ENCODE results near the gene STOX1.
"Not testable (repeated sequence)": the region's sequence is repeated elsewhere in the genome, so short reads cannot be mapped to it uniquely, and the experiment has no call there.

Gene STOX1

GRCh38 chr10:68826764-68827591 is at the start of gene STOX1:
STOX1 (plus strand) TSS chr10:68827531; CDS start chr10:68827624, 93 bp downstream.
- no peak for DNase-seq (ENCODE audit: low read depth)

GRCh38 chr10:68781613-68782574 is 45.4 kb upstream of the STOX1 start:
- DNase-seq (ENCODE audit: low read depth): no peak

- no peak for DNase-seq (ENCODE audit: low read depth)
Measured at GRCh38 chr10:68784476-68784875, 42.9 kb upstream of the STOX1 start.

- no peak for DNase-seq (ENCODE audit: low read depth)
Measured at GRCh38 chr10:68787813-68788212, 39.5 kb upstream of the STOX1 start.

GRCh38 chr10:68790476-68790875 is 36.9 kb upstream of the STOX1 start:
- no peak for DNase-seq (ENCODE audit: low read depth)

- no peak for DNase-seq (ENCODE audit: low read depth)
Measured at GRCh38 chr10:68792115-68792514, 35.2 kb upstream of the STOX1 start.

GRCh38 chr10:68795886-68796532 is 31.3 kb upstream of the STOX1 start:
- no peak for DNase-seq (ENCODE audit: low read depth)

GRCh38 chr10:68796605-68797004 is 30.7 kb upstream of the STOX1 start:
- DNase-seq (ENCODE audit: low read depth): no peak

- no peak for DNase-seq (ENCODE audit: low read depth)
Measured at GRCh38 chr10:68800211-68800610, 27.1 kb upstream of the STOX1 start.

- no peak for DNase-seq (ENCODE audit: low read depth)
Measured at GRCh38 chr10:68804692-68805091, 22.6 kb upstream of the STOX1 start.

GRCh38 chr10:68810830-68811229 is 16.5 kb upstream of the STOX1 start:
- not testable (repeated sequence) for DNase-seq (ENCODE audit: low read depth)

- DNase-seq (ENCODE audit: low read depth): no peak
Measured at GRCh38 chr10:68811314-68812009, 15.9 kb upstream of the STOX1 start.

GRCh38 chr10:68812420-68812819 is 14.9 kb upstream of the STOX1 start:
- DNase-seq (ENCODE audit: low read depth): no peak

- DNase-seq (ENCODE audit: low read depth): no peak
Measured at GRCh38 chr10:68813559-68813958, 13.8 kb upstream of the STOX1 start.

GRCh38 chr10:68816796-68817412 is 10.4 kb upstream of the STOX1 start:
- no peak for DNase-seq (ENCODE audit: low read depth)

- not testable (repeated sequence) for DNase-seq (ENCODE audit: low read depth)
Measured at GRCh38 chr10:68820359-68820758, 7.0 kb upstream of the STOX1 start.

GRCh38 chr10:68822626-68823025 is 4.7 kb upstream of the STOX1 start:
- not testable (repeated sequence) for DNase-seq (ENCODE audit: low read depth)

- DNase-seq (ENCODE audit: low read depth): not testable (repeated sequence)
Measured at GRCh38 chr10:68827592-68827959, 245 bp downstream of the STOX1 start.

- not testable (repeated sequence) for DNase-seq (ENCODE audit: low read depth)
Measured at GRCh38 chr10:68828083-68828601, 811 bp downstream of the STOX1 start.

- DNase-seq (ENCODE audit: low read depth): no peak
Measured at GRCh38 chr10:68828833-68829232, 1.5 kb downstream of the STOX1 start.

GRCh38 chr10:68829521-68829920 is 2.2 kb downstream of the STOX1 start:
- DNase-seq (ENCODE audit: low read depth): no peak

Data from fibroblast of the conjunctiva (primary cell).